H1 (cell line): Measurements from ENCODE around the gene FLVCR2.

ENCODE experiments used
- JUN ChIP-seq: IDR thresholded peaks from 2 replicates; pipeline ENCODE4 v1.6.1; 2011; ENCODE audit warnings: low read depth, mild to moderate bottlenecking, improper control_type of control experiment, low read length
- ZNF274 ChIP-seq: IDR thresholded peaks from 2 replicates; pipeline ENCODE4 v1.7.0; 2012; ENCODE audit warnings: low read length, borderline replicate concordance; ENCODE audit errors: extremely low read depth

DNA sequence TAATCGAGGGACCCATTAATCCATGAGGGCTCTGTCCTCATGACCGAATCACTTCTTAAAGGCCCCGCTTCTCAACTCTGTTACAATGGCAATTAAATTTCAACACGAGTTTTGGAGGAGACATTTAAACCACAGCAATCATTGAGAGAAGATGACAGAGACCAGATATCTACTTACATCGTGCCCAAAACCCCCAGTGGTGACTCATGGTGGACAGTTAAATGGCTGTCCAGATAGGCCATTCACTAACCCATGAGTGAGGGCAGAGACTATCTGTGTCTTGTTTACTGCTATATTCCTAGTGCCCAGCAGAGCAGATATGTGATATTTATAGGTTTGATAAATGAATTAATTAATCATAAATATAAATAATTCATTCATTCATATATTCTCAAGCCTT is 20.0 kb upstream of the FLVCR2 start:
- TF ChIP-seq JUN, result no peak
- TF ChIP-seq ZNF274, result no peak
